Epithelial cell of proximal tubule (primary cell): ENCODE measurements around the gene NOMO2. TPM values are rescaled to one million over a fixed set of nuclear protein-coding genes. Genes with fewer than 3 reads are reported as not detected.
"Not testable (repeated sequence)": the region's sequence is repeated elsewhere in the genome, so short reads cannot be mapped to it uniquely, and the experiment has no call there.

Experiments
- DNase-seq: peaks from one replicate; pipeline ENCODE4 v3.0.0-alpha.2; 2011; ENCODE audit warnings: low read depth
- H3K4me3 ChIP-seq: 2 replicates; pipeline ENCODE4 v1.5.1; 2011; ENCODE audit warnings: low read depth, mild to moderate bottlenecking, low read length
- total RNA-seq: library from RNA; depleted of rRNA; stranded (reverse); fragments of >200 nt; gene quantifications from 2 replicates; pipeline ENCODE4 v1.2.3, GENCODE V29; 2015
- TF ChIP-seq, protein P1 (sequence below): conservative IDR thresholded peaks from 2 replicates; pipeline ENCODE4 v1.5.1; 2012; ENCODE audit warnings: low read depth, mild to moderate bottlenecking, low read length

Gene NOMO2
- total RNA-seq, 1 donor from 2014 or later = 59.5 TPM

DNA sequence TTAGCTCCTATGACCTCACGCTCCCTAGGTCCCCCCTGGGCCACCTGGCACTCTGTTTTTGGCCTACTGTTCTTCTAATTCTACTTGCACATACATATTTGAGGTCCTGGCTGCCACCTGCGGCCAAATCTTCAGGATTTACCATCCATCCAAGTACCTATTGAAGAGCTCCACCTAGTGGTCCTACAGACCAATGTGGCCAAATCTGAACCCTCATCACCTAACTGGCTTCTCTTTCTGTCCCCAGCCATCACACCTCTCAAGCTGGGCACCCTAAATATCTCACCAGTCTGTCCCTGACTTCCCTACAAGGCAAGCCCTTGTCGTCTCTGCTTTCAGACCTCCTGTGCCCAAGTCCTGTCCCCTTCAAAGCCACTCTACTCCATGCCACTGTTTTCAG is 24.9 kb downstream of the NOMO2 start:
- DNase-seq, H3K4me3 ChIP-seq: not testable (repeated sequence)
- TF ChIP-seq, protein P1, sequence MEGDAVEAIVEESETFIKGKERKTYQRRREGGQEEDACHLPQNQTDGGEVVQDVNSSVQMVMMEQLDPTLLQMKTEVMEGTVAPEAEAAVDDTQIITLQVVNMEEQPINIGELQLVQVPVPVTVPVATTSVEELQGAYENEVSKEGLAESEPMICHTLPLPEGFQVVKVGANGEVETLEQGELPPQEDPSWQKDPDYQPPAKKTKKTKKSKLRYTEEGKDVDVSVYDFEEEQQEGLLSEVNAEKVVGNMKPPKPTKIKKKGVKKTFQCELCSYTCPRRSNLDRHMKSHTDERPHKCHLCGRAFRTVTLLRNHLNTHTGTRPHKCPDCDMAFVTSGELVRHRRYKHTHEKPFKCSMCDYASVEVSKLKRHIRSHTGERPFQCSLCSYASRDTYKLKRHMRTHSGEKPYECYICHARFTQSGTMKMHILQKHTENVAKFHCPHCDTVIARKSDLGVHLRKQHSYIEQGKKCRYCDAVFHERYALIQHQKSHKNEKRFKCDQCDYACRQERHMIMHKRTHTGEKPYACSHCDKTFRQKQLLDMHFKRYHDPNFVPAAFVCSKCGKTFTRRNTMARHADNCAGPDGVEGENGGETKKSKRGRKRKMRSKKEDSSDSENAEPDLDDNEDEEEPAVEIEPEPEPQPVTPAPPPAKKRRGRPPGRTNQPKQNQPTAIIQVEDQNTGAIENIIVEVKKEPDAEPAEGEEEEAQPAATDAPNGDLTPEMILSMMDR = peak; percentile 19

DNA sequence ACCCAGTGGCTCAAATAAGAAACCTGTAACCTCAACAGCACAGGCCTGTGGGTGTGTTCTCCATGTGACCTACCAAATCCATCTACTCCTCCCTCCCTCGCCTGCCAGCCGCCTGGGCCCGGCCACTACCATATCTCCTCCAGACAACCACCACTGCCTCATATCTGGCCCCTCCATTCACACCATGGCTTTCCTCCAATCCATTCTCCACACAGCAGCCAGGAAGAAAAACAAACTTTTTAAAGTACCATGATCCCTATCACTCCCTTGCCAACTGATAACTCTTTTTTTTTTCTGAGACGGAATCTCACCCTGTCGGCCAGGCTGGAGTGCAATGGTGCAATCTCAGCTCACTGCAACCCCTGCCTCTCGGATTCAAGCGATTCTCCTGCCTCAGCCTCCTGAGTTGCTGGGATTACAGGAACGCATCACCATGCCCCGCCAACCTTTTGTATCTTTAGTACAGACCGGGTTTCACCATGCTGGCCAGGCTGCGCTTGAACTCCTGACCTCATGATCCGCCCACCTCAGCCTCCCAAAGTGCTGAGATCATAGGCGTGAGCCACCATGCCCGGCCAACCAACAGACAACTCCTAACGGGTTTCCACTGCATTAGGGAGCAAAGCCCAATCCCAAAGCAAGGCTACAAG is 26.3 kb downstream of the NOMO2 start:
- not testable (repeated sequence) for DNase-seq, H3K4me3 ChIP-seq

DNA sequence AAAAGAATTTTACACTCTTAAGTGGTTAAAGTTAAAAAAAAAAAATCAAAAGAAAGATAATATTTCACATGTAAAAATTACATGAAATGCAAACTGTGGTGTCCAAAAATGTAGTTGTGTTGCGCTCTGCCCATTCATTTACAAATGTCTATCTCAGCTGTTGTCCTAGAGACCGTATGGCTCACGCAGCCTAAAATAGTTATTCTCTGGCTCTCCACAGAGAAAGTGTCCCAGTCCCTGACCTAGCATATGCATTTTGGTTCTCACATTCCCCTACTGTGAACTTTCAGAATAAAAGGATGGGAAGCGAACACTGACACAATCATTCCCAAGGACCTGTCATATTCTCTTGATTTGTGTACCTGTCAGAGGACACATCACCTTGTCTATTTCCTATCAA is 27.6 kb downstream of the NOMO2 start:
- not testable (repeated sequence) for H3K4me3 ChIP-seq, DNase-seq

DNA sequence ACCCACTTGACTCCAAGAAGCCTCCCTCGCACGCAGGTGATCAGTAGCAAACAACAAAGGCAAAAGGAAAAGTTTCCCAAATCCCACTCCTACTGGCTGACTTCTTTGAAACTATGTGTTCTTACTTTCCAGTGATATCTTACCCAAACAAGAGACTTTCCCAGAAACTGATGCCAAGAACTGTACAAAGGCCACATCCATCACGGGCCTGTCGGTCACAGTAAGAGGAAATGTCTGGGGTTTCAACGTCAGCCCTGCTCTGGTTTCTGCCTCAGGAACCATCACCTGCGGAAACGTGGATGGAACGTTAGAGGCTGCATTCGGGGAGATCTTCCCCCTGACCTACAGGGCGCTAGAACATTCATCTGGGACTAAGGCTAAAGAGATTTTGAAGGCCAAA is 30.6 kb downstream of the NOMO2 start:
- H3K4me3 ChIP-seq, DNase-seq: not testable (repeated sequence)

DNA sequence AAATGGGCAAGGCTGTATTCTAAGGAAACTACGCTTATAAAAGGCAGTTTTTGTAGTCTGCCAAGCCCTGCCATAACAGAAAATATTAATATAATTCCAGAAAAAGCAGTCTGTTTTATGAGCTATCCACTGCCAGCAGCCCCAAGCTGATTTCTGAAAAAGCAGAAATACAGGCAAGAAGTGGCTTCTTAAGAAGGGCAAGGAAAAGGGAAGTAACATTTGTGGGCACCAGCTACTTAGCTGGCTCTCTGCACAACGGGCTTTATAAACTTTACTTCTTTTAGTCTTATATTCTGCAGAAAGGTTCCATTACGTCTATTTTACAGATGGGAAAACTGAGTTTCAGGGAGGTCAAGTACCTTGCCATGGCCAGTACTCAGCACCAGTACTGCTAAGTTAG is 31.6 kb downstream of the NOMO2 start:
- DNase-seq, H3K4me3 ChIP-seq: not testable (repeated sequence)

DNA sequence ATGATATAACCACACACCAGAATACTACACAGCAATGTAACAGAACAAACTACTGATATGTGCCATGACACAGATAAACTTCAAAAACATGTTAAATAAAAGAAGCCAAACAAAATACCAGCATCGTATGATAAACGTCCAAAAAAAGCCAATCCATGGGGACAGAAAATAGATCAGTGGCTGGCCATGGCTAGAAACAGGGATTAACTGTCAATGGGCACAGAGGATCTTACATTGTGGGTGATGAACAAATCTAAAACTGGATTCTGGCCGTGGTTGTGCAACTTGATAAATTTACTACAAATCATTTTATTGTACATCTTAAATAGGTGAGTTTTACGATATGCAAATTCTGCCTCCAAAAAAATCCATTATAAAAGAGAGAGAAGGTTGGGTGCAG is 35.4 kb downstream of the NOMO2 start:
- not testable (repeated sequence) for H3K4me3 ChIP-seq, DNase-seq

DNA sequence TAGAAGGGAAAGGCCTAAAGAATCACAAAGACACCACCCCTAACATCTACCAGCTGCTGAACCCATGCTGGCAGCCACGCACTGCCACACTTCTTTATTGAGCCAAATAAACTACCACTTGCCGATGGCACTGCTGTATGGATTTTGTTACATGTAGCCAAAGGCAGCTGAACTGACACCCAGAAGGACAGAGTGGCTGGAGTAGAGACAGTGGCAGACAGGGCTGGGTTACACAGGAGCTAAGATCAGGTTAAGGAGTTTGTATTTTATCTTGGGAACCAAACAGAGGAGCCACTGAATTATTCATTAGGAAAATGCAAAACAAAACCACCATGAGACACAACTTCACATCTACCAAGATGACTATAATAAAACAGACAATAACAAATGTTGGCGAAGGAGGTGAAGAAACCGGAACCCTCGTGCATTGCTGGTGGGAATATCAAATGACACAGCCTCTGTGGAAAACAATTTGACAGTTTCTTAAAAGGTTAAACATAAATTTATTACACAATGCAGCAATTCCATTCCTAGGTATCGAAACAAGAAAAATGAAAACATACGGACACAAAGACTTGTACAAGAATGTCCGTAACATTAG is 35.9 kb downstream of the NOMO2 start:
- not testable (repeated sequence) for H3K4me3 ChIP-seq, DNase-seq

DNA sequence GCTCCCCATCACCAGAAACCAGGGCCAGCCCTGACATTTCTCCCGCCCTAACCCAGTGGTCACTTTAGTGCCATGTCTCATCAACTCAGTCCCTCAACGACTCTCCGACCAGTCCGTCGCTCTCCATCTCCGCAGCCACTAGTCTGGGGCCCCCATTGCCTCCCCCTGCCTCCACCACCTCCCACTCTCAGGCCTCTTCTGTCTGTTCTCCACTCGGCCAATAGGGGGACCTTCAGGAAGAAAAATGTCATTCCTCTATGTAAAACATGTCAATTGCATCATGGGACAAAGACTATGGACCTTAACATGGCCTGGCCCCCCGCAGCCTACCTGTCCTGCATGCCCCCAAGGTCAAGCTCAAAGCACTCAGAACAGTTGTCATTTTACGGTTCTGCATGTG is 39.3 kb downstream of the NOMO2 start:
- not testable (repeated sequence) for H3K4me3 ChIP-seq, DNase-seq

DNA sequence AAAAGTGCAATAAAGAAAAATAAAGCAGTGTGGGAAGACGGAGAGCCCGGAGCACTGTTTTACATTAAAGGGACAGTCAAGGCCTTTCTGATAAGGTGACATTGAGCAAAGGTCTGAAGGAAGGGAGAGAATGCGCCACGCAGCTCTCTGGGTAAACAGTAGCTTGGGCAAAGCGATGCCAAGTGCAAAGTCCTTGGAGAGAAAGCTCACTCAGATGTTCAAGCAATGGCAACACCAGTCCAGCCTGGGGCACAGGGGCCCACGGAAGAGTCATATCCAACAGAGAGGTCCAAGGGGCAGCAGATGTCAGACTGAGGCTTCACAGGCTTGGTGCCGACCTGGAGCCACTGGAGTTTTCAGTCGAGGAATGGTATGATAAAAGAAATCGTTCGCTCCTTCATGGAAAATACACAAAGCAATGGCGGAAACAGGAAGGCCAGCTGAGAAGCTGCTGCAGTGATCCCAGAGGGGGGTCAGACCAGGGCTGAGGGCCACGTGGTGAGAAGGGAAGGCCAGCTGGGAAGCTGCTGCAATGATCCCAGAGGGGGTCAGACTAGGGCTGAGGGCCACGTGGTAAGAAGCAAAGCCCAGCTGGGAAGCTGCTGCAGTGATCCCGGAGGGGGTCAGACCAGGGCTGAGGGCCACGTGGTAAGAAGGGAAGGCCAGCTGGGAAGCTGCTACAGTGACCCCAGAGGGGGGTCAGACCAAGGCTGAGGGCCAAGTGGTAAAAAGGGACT is 40.3 kb downstream of the NOMO2 start:
- DNase-seq, H3K4me3 ChIP-seq: not testable (repeated sequence)

DNA sequence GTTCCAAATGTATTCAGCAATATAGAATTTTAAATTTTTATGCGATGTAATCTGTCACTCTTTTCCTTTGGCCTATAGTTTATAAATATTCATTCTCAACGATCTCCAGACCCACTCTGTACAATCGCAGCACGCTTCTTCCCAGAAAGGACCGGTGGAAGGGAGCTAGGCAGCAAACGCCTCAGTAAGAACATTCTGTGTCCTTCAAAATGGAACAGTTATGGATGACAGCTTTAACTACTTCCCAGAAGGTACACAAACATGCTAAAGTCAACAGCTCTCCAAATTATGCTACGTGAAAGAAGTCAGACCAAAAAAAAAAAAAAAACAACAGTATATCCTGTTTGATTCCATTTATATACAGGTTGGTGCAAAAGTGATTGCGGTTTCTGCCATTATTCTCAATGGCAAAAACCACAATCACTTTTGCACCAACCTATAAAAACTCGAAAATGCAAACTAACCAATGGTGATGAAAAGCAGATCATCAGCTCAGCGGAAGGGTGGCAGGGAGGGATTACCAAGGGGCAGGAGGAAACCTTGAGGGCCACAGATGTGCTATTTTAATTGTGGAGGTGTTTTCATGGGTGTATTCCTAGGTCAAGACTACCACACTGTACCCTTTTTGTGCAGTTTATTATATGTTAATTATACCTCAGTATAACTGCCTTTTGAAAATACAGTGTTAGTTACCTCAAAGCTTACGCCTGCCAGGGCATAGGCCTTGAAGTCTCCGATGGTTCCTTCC is 43.2 kb downstream of the NOMO2 start:
- not testable (repeated sequence) for DNase-seq, H3K4me3 ChIP-seq

DNA sequence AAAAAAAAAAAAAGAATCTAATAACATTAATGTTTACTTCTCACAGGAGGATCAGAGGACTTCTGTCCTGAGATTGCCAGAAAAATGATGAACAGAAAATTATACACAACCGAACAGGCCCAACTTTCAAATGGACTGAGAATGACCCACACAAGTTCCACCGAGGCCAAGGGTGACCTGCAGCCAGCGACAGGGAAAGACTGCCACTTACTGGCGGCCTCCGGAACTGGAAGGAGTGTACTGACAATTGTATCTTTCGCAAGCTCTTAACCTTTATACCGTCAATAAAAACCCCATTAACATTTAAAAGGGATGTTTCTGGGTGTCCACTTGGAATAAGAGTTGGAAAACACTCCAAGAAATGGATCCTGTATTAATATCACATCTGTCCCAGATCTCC is 63.5 kb downstream of the NOMO2 start:
- not testable (repeated sequence) for H3K4me3 ChIP-seq, DNase-seq

DNA sequence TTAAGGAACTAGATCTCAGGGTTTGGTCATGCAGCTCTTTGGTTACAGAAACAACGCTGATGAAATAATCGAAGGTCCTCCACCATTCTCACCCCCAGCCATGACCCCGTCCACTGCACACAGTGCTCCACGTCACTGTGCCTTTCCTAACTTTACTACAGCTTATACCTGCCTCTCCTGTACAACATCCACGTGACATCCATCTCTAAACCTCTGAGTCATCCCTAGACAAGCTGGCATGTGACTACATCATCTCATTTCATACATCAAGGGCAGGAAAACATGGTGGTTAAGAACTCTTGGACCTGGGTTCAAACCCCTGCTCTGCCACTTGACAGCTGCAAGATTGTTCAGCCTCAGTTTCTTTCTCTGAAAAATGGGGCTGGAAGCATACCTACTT is 64.9 kb downstream of the NOMO2 start:
- H3K4me3 ChIP-seq, DNase-seq: not testable (repeated sequence)

DNA sequence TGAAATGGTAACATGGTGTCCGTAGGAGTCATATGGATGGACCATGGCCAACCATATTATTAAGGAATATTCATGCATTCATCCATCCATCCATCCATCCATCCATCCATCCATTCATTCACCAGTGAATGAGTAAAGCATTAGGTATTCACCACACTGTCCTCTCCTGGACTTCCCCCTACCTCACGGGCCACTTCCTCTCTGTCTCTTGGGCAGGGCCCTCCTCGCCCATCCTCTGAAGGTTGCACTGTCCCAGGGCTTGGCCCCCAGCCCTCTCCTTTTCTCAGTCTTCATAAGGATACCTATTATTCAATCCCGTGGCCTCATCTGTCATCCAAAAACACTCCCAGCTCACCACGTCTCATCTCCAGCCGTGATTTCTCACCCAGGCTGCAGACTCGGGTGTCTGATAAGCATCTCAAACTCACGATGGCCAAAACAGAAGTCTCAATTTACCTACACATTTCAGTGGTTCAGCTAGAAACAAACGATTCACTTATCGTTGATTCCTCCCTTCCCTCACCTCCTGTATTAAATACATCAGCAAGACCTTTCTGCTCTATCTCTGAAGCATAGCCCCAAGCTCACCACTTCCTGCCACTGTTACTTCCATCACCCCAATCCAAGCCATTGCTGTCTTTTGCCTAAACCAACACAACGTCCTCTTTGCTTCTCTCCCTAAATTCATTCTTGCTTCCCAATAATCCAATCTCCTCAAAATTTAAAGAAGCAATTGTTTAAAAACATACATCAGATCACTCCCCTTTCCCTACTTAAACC is 69.6 kb downstream of the NOMO2 start:
- not testable (repeated sequence) for H3K4me3 ChIP-seq

DNA sequence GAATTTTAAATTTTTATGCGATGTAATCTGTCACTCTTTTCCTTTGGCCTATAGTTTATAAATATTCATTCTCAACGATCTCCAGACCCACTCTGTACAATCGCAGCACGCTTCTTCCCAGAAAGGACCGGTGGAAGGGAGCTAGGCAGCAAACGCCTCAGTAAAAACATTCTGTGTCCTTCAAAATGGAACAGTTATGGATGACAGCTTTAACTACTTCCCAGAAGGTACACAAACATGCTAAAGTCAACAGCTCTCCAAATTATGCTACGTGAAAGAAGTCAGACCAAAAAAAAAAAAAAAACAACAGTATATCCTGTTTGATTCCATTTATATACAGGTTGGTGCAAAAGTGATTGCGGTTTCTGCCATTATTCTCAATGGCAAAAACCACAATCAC is 125.9 kb downstream of the NOMO2 start:
- not testable (repeated sequence) for H3K4me3 ChIP-seq, DNase-seq

More for the DNA sequence above, 69.6 kb downstream of the NOMO2 start:
- not testable (repeated sequence) for DNase-seq

DNA sequence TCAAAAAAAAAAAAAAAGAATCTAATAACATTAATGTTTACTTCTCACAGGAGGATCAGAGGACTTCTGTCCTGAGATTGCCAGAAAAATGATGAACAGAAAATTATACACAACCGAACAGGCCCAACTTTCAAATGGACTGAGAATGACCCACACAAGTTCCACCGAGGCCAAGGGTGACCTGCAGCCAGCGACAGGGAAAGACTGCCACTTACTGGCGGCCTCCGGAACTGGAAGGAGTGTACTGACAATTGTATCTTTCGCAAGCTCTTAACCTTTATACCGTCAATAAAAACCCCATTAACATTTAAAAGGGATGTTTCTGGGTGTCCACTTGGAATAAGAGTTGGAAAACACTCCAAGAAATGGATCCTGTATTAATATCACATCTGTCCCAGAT is 146.1 kb downstream of the NOMO2 start:
- DNase-seq, H3K4me3 ChIP-seq: not testable (repeated sequence)

DNA sequence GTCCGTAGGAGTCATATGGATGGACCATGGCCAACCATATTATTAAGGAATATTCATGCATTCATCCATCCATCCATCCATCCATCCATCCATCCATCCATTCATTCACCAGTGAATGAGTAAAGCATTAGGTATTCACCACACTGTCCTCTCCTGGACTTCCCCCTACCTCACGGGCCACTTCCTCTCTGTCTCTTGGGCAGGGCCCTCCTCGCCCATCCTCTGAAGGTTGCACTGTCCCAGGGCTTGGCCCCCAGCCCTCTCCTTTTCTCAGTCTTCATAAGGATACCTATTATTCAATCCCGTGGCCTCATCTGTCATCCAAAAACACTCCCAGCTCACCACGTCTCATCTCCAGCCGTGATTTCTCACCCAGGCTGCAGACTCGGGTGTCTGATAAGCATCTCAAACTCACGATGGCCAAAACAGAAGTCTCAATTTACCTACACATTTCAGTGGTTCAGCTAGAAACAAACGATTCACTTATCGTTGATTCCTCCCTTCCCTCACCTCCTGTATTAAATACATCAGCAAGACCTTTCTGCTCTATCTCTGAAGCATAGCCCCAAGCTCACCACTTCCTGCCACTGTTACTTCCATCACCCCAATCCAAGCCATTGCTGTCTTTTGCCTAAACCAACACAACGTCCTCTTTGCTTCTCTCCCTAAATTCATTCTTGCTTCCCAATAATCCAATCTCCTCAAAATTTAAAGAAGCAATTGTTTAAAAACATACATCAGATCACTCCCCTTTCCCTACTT is 152.2 kb downstream of the NOMO2 start:
- DNase-seq, H3K4me3 ChIP-seq: not testable (repeated sequence)
